SK-N-SH treated with all-trans-retinoic acid at 6 μM for 48 hours (cell line): ENCODE data around the gene SRRM3.
"Not testable (repeated sequence)": the region's sequence is repeated elsewhere in the genome, so short reads cannot be mapped to it uniquely, and the experiment has no call there.

Experiments
- ATAC-seq: fragments of 200-7000 bp; cut with Tn5 transposase; 3 replicates; pipeline ENCODE4 v1.9.1; 2020; ENCODE audit warnings: mild to moderate bottlenecking, moderate library complexity
- ARNTL ChIP-seq: fragments of 450-650 bp; formaldehyde crosslinking; IDR thresholded peaks from 2 replicates; pipeline ENCODE4 v1.5.0; 2020; ENCODE audit warnings: low read depth, mild to moderate bottlenecking, moderate library complexity, borderline replicate concordance
- CSDC2 ChIP-seq: fragments of 250-450 bp; sonication (Bioruptor Pico); IDR thresholded peaks from 2 replicates; pipeline ENCODE4 v1.5.0; 2020; ENCODE audit warnings: mild to moderate bottlenecking, moderate library complexity
- ESRRG ChIP-seq: fragments of 250-450 bp; sonication (Bioruptor Pico); IDR thresholded peaks from 2 replicates; pipeline ENCODE4 v1.6.1; 2021; ENCODE audit warnings: mild to moderate bottlenecking
- GLIS3 ChIP-seq: fragments of 250-450 bp; sonication (Bioruptor Pico); IDR thresholded peaks from 2 replicates; pipeline ENCODE4 v1.5.0; 2020; ENCODE audit warnings: mild to moderate bottlenecking, moderate library complexity
- ISL1 ChIP-seq: fragments of 250-450 bp; sonication (Bioruptor Pico); IDR thresholded peaks from 2 replicates; pipeline ENCODE4 v2.1.2; 2022; ENCODE audit warnings: mild to moderate bottlenecking, moderate library complexity
- OSR1 ChIP-seq: fragments of 250-450 bp; sonication (Bioruptor Pico); IDR thresholded peaks from 2 replicates; pipeline ENCODE4 v1.8.0; 2022; ENCODE audit warnings: moderate library complexity, mild to moderate bottlenecking, inconsistent platforms
- PPARA ChIP-seq: fragments of 250-450 bp; sonication (Bioruptor Pico); IDR thresholded peaks from 2 replicates; pipeline ENCODE4 v1.5.0; 2020; ENCODE audit warnings: mild to moderate bottlenecking, borderline replicate concordance
- RARB ChIP-seq: fragments of 250-450 bp; sonication (Bioruptor Pico); IDR thresholded peaks from 2 replicates; pipeline ENCODE4 v1.8.0; 2021; ENCODE audit warnings: mild to moderate bottlenecking, moderate library complexity
- TCF4 ChIP-seq: fragments of 250-450 bp; sonication (Bioruptor Pico); IDR thresholded peaks from 2 replicates; pipeline ENCODE4 v1.8.0; 2021; ENCODE audit warnings: mild to moderate bottlenecking, moderate library complexity, borderline replicate concordance
- TOX ChIP-seq: fragments of 250-450 bp; sonication (Bioruptor Pico); IDR thresholded peaks from 2 replicates; pipeline ENCODE4 v1.8.0; 2021; ENCODE audit warnings: mild to moderate bottlenecking, moderate library complexity, borderline replicate concordance
- TSHZ2 ChIP-seq: fragments of 250-450 bp; sonication (Bioruptor Pico); IDR thresholded peaks from 2 replicates; pipeline ENCODE4 v1.5.0; 2020; ENCODE audit warnings: mild to moderate bottlenecking, moderate library complexity
- ZC3H10 ChIP-seq: fragments of 250-450 bp; sonication (Bioruptor Pico); IDR thresholded peaks from 2 replicates; pipeline ENCODE4 v1.5.1; 2021; ENCODE audit warnings: mild to moderate bottlenecking, moderate library complexity
- ZFP3 ChIP-seq: fragments of 250-450 bp; sonication (Bioruptor Pico); IDR thresholded peaks from 2 replicates; pipeline ENCODE4 v1.5.0; 2020; ENCODE audit warnings: mild to moderate bottlenecking, moderate library complexity
- ZFP30 ChIP-seq: fragments of 450-650 bp; formaldehyde crosslinking; IDR thresholded peaks from 2 replicates; pipeline ENCODE4 v1.5.0; 2022; ENCODE audit warnings: mild to moderate bottlenecking, moderate library complexity
- ZNF565 ChIP-seq: fragments of 450-650 bp; formaldehyde crosslinking; conservative IDR thresholded peaks from 2 replicates; pipeline ENCODE4 v1.5.0; 2020; ENCODE audit warnings: low read depth, mild to moderate bottlenecking, moderate library complexity
- ZNF70 ChIP-seq: fragments of 450-650 bp; formaldehyde crosslinking; IDR thresholded peaks from 2 replicates; pipeline ENCODE4 v1.5.0; 2020; ENCODE audit warnings: mild to moderate bottlenecking, moderate library complexity
- TF ChIP-seq, protein P1 (sequence below): fragments of 250-450 bp; sonication (Bioruptor Pico); IDR thresholded peaks from 2 replicates; pipeline ENCODE4 v1.8.0; 2020; ENCODE audit warnings: mild to moderate bottlenecking, moderate library complexity, borderline replicate concordance
- TF ChIP-seq, protein P2 (sequence below): fragments of 250-450 bp; sonication (Bioruptor Pico); IDR thresholded peaks from 2 replicates; pipeline ENCODE4 v1.5.1; 2021; ENCODE audit warnings: mild to moderate bottlenecking, moderate library complexity

The SRRM3 gene

GRCh38 chr7:76155938-76156337 lies 45.8 kb upstream of the SRRM3 start:
- ATAC-seq: no peak
- TF ChIP-seq, protein P1, sequence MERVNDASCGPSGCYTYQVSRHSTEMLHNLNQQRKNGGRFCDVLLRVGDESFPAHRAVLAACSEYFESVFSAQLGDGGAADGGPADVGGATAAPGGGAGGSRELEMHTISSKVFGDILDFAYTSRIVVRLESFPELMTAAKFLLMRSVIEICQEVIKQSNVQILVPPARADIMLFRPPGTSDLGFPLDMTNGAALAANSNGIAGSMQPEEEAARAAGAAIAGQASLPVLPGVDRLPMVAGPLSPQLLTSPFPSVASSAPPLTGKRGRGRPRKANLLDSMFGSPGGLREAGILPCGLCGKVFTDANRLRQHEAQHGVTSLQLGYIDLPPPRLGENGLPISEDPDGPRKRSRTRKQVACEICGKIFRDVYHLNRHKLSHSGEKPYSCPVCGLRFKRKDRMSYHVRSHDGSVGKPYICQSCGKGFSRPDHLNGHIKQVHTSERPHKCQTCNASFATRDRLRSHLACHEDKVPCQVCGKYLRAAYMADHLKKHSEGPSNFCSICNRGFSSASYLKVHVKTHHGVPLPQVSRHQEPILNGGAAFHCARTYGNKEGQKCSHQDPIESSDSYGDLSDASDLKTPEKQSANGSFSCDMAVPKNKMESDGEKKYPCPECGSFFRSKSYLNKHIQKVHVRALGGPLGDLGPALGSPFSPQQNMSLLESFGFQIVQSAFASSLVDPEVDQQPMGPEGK (CRISPR knock-in tag): no peak
- TF ChIP-seq OSR1 (CRISPR knock-in tag) (no peak), PPARA (no peak), ESRRG (CRISPR knock-in tag) (no peak), ARNTL (CRISPR knock-in tag) (no peak), TCF4 (no peak), TOX (CRISPR knock-in tag) (no peak), TSHZ2 (CRISPR knock-in tag) (no peak), ZNF565 (CRISPR knock-in tag) (no peak), ZFP30 (CRISPR knock-in tag) (no peak), ZC3H10 (CRISPR knock-in tag) (no peak)

- not testable (repeated sequence) for ATAC-seq
Observed at GRCh38 chr7:76156992-76157685, 44.6 kb upstream of the SRRM3 start.

- ATAC-seq: not testable (repeated sequence)
Observed at GRCh38 chr7:76158416-76158815, 43.3 kb upstream of the SRRM3 start.

DNA sequence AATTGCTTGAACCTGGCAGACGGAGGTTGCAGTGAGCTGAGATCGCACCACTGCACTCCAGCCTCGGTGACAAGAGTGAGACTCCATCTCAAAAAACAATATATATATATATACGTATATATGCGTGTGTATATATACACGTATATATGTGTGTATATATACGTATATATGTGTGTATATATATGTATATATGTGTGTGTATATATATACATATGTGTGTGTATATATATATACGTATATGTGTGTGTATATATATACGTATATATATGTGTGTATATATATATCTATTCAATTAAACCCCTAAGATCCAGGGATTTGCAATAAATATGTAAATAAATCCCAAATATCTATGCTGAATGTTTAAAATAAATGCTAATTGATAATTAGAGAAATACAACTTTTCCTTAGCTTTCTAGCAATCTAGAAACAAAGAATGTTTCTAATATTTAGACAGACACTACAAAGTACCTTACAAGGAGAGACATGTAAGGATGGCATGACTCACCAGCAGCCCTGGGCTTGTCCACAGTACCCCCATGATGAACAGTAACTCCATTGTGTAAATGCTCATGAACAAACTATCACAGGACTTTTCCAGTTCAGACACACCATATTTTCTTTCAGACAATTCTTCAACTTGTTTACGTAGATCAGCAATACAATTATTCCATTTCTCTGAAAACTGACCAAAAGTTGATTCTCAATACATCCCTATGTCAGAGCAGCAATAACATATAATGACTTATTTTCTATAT lies 39.1 kb upstream of the SRRM3 start:
- peak; percentile 38; the same call in 1 of the 2 replicates for TF ChIP-seq ZFP3 (CRISPR knock-in tag)
- TF ChIP-seq, all 23 proteins: peak for 1; not testable (repeated sequence) for 22
- ATAC-seq: not testable (repeated sequence)

- not testable (repeated sequence) for ATAC-seq
Observed at GRCh38 chr7:76163812-76164211, 37.9 kb upstream of the SRRM3 start.

GRCh38 chr7:76165106-76165972 lies 36.4 kb upstream of the SRRM3 start:
- TF ChIP-seq ZNF565 (CRISPR knock-in tag): no peak
- TF ChIP-seq RARB (CRISPR knock-in tag): no peak
- no peak for TF ChIP-seq ZC3H10 (CRISPR knock-in tag)
- no peak for TF ChIP-seq ZNF70
- TF ChIP-seq ARNTL (CRISPR knock-in tag): no peak
- TF ChIP-seq PPARA: no peak
- no peak for TF ChIP-seq TOX (CRISPR knock-in tag)
- no peak for TF ChIP-seq TSHZ2 (CRISPR knock-in tag)
- no peak for TF ChIP-seq ISL1 (CRISPR knock-in tag)
- no peak for TF ChIP-seq ZFP3 (CRISPR knock-in tag)
- no peak for TF ChIP-seq GLIS3 (CRISPR knock-in tag)
- no peak for TF ChIP-seq CSDC2
- no peak for TF ChIP-seq ESRRG (CRISPR knock-in tag)
- TF ChIP-seq, protein P2, sequence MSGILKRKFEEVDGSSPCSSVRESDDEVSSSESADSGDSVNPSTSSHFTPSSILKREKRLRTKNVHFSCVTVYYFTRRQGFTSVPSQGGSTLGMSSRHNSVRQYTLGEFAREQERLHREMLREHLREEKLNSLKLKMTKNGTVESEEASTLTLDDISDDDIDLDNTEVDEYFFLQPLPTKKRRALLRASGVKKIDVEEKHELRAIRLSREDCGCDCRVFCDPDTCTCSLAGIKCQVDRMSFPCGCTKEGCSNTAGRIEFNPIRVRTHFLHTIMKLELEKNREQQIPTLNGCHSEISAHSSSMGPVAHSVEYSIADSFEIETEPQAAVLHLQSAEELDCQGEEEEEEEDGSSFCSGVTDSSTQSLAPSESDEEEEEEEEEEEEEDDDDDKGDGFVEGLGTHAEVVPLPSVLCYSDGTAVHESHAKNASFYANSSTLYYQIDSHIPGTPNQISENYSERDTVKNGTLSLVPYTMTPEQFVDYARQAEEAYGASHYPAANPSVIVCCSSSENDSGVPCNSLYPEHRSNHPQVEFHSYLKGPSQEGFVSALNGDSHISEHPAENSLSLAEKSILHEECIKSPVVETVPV: no peak
- ATAC-seq: no peak
